GM06990 (cell line): Measurements from ENCODE around the gene SUPT20H.
A peak's percentile ranks its signal among the peaks of the same experiment; 100 is the strongest.

Source experiments
- DNase-seq: peaks from one replicate; pipeline ENCODE4 v3.0.0-alpha.2; 2011; ENCODE audit not compliant: insufficient read length; ENCODE audit errors: extremely low read depth
- H3K27me3 ChIP-seq: replicated peaks from 2 replicates; pipeline ENCODE4 v1.6.0; 2011; ENCODE audit warnings: low read length; ENCODE audit not compliant: control insufficient read depth, insufficient read depth
- H3K36me3 ChIP-seq: 2 replicates; pipeline ENCODE4 v1.5.1; 2011; ENCODE audit warnings: low read length; ENCODE audit not compliant: control insufficient read depth, insufficient read depth
- H3K4me3 ChIP-seq: replicated peaks from 2 replicates; pipeline ENCODE4 v1.5.1; 2011; ENCODE audit warnings: low read depth, mild to moderate bottlenecking, control low read depth, low read length
- CTCF ChIP-seq: IDR thresholded peaks from 2 replicates; pipeline ENCODE4 v1.5.1; 2011; ENCODE audit warnings: low read length, control low read depth, mild to moderate bottlenecking, inconsistent platforms; ENCODE audit not compliant: insufficient read depth, poor library complexity, severe bottlenecking

Gene SUPT20H

GRCh38 chr13:36979361-36980050 lies 80.0 kb downstream of the SUPT20H start:
- Histone ChIP-seq H3K36me3 (peaks cover 4% of the 10 kb centered on the region; the same call in 1 of the 2 replicates), H3K4me3 (no peak overlapping the region), H3K27me3 (no peaks in the 10 kb centered on the region)
- DNase-seq, result no peak
- no peak for TF ChIP-seq CTCF

- no peak for TF ChIP-seq CTCF
- H3K36me3 ChIP-seq, result peaks cover under 1% of the 10 kb centered on the region; the same call in 1 of the 2 replicates
Measured at GRCh38 chr13:36975172-36975571, 84.3 kb downstream of the SUPT20H start.

GRCh38 chr13:36973621-36974295 lies 85.7 kb downstream of the SUPT20H start:
- Histone ChIP-seq H3K27me3 (no peaks in the 10 kb centered on the region), H3K4me3 (no peak overlapping the region), H3K36me3 (peaks cover 1% of the 10 kb centered on the region)
- peak; percentile 18 for DNase-seq
- TF ChIP-seq CTCF, result no peak

More at GRCh38 chr13:36975172-36975571, 84.3 kb downstream of the SUPT20H start:
- Histone ChIP-seq H3K27me3 (no peaks in the 10 kb centered on the region), H3K4me3 (no peak overlapping the region)
- DNase-seq, result no peak

- Histone ChIP-seq H3K27me3 (no peaks in the 10 kb centered on the region), H3K36me3 (peaks cover 3% of the 10 kb centered on the region), H3K4me3 (no peak overlapping the region)
- DNase-seq, result no peak
- no peak for TF ChIP-seq CTCF
Measured at GRCh38 chr13:36973009-36973408, 86.5 kb downstream of the SUPT20H start.

GRCh38 chr13:36966404-36966803 lies 93.1 kb downstream of the SUPT20H start:
- TF ChIP-seq CTCF, result no peak
- Histone ChIP-seq H3K27me3 (no peaks in the 10 kb centered on the region), H3K4me3 (no peak overlapping the region), H3K36me3 (peaks cover 11% of the 10 kb centered on the region)
- no peak for DNase-seq
